ENCODE measurements around the gene ADGRA1. TPM values are rescaled to one million over a fixed set of nuclear protein-coding genes. Genes with fewer than 3 reads are reported as not detected.
"Not testable (repeated sequence)": the region's sequence is repeated elsewhere in the genome, so short reads cannot be mapped to it uniquely, and the experiment has no call there.

ADGRA1 gene
- total and polyA plus RNA-seq, 5 donors, result 0.02 to 0.14 TPM; not detected in 3

DNA sequence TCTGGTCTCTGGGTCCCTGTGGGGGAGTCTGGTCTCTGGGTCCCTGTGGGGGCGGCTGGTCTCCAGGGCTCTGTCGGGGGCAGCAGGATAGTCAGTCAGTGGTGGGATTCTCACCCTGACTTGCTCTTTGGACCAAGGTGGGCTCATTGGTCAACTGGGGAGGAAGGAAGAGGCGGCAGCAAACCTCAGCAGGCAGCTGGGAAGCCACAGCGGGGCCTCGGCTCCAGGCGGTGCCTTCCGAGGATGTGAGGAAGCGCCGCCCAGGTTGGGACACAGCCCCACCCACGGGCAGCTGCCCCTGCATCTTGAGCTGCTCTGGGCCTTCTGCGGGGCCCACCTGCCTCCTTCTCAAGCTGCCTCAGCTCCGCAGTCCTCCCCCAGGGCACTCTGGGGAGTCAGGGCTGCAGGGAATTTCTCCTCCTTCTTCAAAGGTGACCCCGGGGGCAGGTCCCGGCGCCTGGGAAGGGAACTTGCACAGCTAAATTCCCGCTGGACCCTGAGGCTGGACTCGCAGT lies 51.9 kb downstream of the ADGRA1 start:
- intact Hi-C loops (cut with DNase I), result no loop called here
- Histone ChIP-seq H3K27me3 (ENCODE audit: control insufficient read depth, insufficient read depth) (no peaks in the 10 kb centered on the region), H3K4me3 (ENCODE audit: low read length) (no peak overlapping the region), H3K27ac (ENCODE audit: low read length) (no peak overlapping the region), H3K4me1 (ENCODE audit: control insufficient read depth, insufficient read depth, low read length) (no peaks in the 10 kb centered on the region), H3K9me3 (ENCODE audit: control insufficient read depth, low read length) (no peaks in the 10 kb centered on the region)
- ATAC-seq (no peak), DNase-seq (peak in 2 of 3 donors; percentile 8 to 15)
- WGBS, result 42% methylated on average over 17 of the region's 17 CpGs

DNA sequence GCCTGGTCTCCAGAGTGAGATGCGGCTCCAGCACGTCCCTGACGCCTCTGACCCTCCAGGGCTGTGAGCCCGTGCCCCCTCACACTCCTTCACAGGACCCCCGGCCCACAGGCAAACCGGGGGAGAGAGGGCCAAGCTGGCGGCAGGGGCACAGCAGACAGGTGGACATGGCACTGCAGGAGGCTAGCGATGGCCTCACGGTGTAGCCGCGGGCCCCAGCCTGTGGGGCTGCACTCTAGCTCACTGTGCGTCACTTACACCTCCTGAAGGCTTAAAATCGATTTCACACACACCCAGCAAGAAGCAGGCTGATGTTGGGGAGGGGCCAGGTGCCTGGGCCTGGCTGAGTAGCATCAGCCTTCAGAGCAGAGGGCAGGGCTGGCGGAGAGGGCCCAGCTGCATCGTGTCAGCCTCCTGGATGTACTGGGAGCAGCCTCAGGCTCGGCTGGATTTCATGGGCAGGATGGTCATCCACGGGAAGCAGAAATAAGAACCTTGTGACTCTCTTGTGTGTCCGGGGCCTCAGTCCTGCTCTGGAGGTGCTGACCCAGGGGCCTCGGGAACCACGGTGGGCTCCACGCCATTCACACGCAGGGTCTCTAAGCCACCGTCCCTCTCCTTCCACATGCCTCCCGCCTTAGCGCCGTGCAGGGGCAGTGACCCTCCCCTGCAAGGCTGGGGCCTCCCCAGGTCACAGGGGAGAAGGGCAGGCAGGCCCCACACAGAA lies 52.9 kb downstream of the ADGRA1 start:
- no peak overlapping the region for H3K4me3 ChIP-seq (ENCODE audit: low read length)

DNA sequence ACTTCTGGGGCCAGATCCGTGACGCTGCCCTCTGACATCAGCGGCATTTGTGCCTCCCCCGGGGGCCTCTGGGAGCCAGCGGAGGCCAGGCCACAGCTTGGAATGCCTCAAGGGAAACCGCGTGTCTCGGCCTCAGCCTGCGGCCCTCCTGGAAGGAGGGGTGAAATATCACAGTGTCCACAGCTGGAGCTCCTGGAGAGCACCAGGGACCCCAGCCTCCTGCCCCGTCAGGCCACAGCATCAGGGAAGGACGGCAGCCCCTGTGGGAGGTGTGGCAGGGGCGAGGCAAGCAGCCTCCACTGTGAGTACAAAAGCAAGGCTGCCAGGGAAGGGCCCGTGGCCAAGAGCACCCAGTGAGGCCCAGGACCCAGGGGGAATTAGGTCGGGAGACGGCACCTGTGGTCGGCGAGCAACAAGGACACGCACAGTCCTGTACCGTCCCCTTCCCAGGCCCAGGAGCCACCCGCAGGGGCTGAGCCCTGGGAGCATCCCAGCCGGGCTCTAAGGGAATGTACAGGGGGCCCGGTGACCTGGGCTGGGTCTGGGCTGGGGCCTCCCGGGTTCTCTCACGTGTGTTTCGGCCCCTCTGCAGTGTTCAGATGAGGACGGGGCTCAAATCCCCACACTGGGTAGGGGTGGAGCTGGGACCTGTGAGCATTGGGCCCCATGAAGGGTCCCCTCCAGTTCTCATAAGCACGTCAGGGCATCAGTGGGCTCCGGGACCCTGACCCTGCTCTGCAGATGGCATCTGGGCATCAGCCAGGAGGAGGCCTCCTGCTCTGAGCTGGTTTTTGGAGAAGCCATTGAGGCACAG lies 53.6 kb downstream of the ADGRA1 start:
- 75% methylated on average over 28 of the region's 28 CpGs for WGBS
- intact Hi-C loops (cut with DNase I), result no loop called here
- Histone ChIP-seq H3K4me1 (ENCODE audit: control insufficient read depth, insufficient read depth, low read length) (no peaks in the 10 kb centered on the region), H3K4me3 (ENCODE audit: low read length) (no peak overlapping the region), H3K9me3 (ENCODE audit: control insufficient read depth, low read length) (no peaks in the 10 kb centered on the region), H3K27ac (ENCODE audit: low read length) (no peak overlapping the region), H3K27me3 (ENCODE audit: control insufficient read depth, insufficient read depth) (no peaks in the 10 kb centered on the region)
- peak; percentile 8 to 57 (median 47) for DNase-seq
- peak in 1 of 2 donors; percentile 28 for ATAC-seq

More for the DNA sequence above, 52.9 kb downstream of the ADGRA1 start:
- intact Hi-C loops (cut with DNase I), result no loop called here
- ATAC-seq, result no peak
- Histone ChIP-seq H3K4me1 (ENCODE audit: control insufficient read depth, insufficient read depth, low read length) (no peaks in the 10 kb centered on the region), H3K27ac (ENCODE audit: low read length) (no peak overlapping the region), H3K9me3 (ENCODE audit: control insufficient read depth, low read length) (no peaks in the 10 kb centered on the region), H3K27me3 (ENCODE audit: control insufficient read depth, insufficient read depth) (no peaks in the 10 kb centered on the region)
- DNase-seq, result peak; percentile 4 to 47 (median 23)
- 66% methylated on average over 26 of the region's 26 CpGs for WGBS

DNA sequence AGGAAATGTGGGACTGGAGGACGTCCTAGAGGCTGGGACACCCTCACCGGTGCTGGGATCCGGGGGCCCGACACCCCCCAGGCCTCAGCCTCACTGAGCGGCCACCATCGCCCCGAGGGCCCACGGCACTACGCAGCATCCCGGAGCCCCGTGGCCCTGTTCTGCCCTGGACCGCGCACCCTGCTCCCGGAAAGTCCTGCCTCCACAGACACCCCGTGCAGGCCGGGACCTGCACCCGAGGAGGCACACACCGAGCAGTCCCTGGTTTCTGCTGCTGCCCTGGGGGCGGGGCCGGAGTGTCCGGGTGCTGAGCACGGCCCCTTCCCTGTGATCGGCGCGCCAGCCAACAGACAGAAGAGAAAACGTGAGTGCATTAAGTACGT lies 54.2 kb downstream of the ADGRA1 start:
- no peaks in the 10 kb centered on the region for H3K4me1 ChIP-seq (ENCODE audit: control insufficient read depth, insufficient read depth, low read length)
- 88% methylated on average over 27 of the region's 27 CpGs for WGBS
- H3K27ac ChIP-seq (ENCODE audit: low read length), result no peak overlapping the region
- no peaks in the 10 kb centered on the region for H3K27me3 ChIP-seq (ENCODE audit: control insufficient read depth, insufficient read depth)
- no peaks in the 10 kb centered on the region for H3K9me3 ChIP-seq (ENCODE audit: control insufficient read depth, low read length)
- intact Hi-C loops (cut with DNase I), result no loop called here
- no peak overlapping the region for H3K4me3 ChIP-seq (ENCODE audit: low read length)
- ATAC-seq (peak in 1 of 2 donors; percentile 26), DNase-seq (peak in 2 of 3 donors; percentile 25 to 39)

DNA sequence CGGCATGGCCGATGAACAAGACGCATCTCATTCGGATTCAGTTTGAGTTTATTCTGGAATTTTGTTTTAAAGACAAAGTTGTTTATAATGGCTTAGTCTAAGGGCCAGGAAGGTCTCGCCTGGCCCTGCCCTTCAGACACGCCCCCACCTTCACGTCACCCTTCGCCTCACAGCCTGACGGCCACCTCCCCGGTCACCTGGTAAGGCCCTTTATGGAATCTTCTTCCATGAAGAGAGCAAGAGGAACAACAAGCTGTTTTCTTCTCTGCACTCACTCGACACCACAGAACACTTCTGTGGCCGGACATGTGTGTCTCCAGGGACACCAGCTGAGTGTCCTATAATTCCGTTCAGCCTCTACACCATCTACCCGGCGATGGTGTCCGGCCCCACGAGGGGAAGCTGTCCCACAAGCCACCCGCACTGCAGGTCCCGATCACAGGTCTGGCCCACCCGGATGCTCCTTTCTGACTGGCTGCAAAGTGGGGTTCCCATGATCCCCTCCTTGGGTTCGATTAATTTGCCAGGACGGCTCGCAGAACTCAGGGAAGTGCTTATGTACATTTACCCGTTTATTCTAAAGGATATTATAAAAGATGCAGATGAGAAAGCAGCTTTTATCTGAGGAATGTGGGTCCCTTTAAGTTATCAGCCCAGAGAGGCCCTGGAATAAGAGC lies 54.9 kb downstream of the ADGRA1 start:
- ATAC-seq (no peak), DNase-seq (peak in 2 of 3 donors; percentile 30 to 34)
- Histone ChIP-seq H3K4me3 (ENCODE audit: low read length) (no peak overlapping the region), H3K27ac (ENCODE audit: low read length) (no peak overlapping the region), H3K27me3 (ENCODE audit: control insufficient read depth, insufficient read depth) (no peaks in the 10 kb centered on the region), H3K9me3 (ENCODE audit: control insufficient read depth, low read length) (no peaks in the 10 kb centered on the region), H3K4me1 (ENCODE audit: control insufficient read depth, insufficient read depth, low read length) (no peaks in the 10 kb centered on the region)
- 84% methylated on average over 24 of the region's 24 CpGs for whole genome bisulfite sequencing
- intact Hi-C loops (cut with DNase I), result no loop called here

DNA sequence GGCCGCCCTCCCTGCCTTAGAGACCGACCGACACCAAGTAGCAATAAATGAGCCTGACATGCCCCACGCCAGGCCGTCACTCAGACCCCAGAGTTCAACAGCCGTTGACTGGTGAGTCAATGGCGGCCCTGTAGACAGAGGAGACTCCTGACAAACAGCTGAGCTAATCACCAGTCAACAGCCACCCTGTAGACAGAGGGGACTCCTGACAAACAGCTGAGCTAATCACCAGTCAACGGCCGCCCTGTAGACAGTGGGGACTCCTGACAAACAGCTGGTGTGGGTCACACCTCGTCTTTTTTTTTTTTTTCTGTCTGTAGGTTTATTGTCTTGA lies 55.4 kb downstream of the ADGRA1 start:
- no peaks in the 10 kb centered on the region for H3K9me3 ChIP-seq (ENCODE audit: control insufficient read depth, low read length)
- H3K27ac ChIP-seq (ENCODE audit: low read length), result no peak overlapping the region
- no peaks in the 10 kb centered on the region for H3K4me1 ChIP-seq (ENCODE audit: control insufficient read depth, insufficient read depth, low read length)
- H3K4me3 ChIP-seq (ENCODE audit: low read length), result no peak overlapping the region
- ATAC-seq, result peak in 1 of 2 donors; percentile 30
- H3K27me3 ChIP-seq (ENCODE audit: control insufficient read depth, insufficient read depth), result no peaks in the 10 kb centered on the region
- 42% methylated on average over 10 of the region's 10 CpGs for WGBS
- DNase-seq, result no peak
- intact Hi-C loops (cut with DNase I), result no loop called here

- WGBS, result 38% methylated on average over 9 of the region's 9 CpGs
- ATAC-seq (no peak), DNase-seq (peak in 2 of 3 donors; percentile 36 to 42)
- no peaks in the 10 kb centered on the region for H3K4me1 ChIP-seq (ENCODE audit: control insufficient read depth, insufficient read depth, low read length)
- H3K4me3 ChIP-seq (ENCODE audit: low read length), result no peak overlapping the region
- no peaks in the 10 kb centered on the region for H3K9me3 ChIP-seq (ENCODE audit: control insufficient read depth, low read length)
- no peak overlapping the region for H3K27ac ChIP-seq (ENCODE audit: low read length)
- H3K27me3 ChIP-seq (ENCODE audit: control insufficient read depth, insufficient read depth), result no peaks in the 10 kb centered on the region
- intact Hi-C loops (cut with DNase I), result no loop called here
These were observed 55.8 kb downstream of the ADGRA1 start for GRCh38 chr10:133143546-133143945.

DNA sequence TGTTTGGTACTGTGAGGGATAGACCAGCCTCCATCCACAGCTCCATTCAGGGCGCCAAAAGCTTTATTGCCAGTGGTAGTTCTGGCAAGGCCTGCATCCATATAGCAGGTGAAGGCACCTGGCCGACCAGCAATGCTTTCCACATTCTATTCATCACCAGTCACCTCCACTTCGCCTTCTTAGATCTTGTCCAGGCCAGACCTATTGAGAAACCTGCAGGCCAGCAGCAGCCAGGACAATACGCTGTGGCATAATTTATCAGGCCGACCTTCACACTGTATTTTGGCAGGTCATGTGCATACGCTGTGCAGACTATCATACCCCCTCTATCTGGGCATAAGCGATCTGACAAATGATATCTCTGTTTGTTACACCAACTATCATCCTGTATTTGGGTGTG lies 57.0 kb downstream of the ADGRA1 start:
- DNase-seq, result no peak
- no peak overlapping the region for H3K27ac ChIP-seq (ENCODE audit: low read length)
- H3K9me3 ChIP-seq (ENCODE audit: control insufficient read depth, low read length), result no peaks in the 10 kb centered on the region
- 87% methylated on average over 7 of the region's 7 CpGs for WGBS
- H3K4me1 ChIP-seq (ENCODE audit: control insufficient read depth, insufficient read depth, low read length), result no peaks in the 10 kb centered on the region
- intact Hi-C loops (cut with DNase I), result no loop called here
- no peak overlapping the region for H3K4me3 ChIP-seq (ENCODE audit: low read length)
- no peak for ATAC-seq
- no peaks in the 10 kb centered on the region for H3K27me3 ChIP-seq (ENCODE audit: control insufficient read depth, insufficient read depth)

DNA sequence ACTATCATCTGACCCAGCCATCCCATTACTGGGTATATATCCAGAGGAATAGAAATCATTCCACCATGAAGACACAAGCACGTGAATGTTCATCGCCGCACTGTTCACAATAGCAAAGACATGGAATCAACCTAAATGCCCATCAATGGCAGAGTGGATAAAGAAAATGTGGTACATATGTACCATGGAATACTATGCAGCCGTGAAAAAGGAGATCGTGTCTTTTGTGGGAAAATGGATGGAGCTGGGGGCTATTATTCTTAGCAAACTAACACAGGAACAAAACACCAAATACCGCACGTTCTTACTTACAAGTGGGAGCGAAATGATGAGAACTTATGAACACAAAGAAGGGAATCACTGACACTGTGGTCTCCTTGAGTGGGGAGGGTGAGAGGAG lies 62.5 kb downstream of the ADGRA1 start:
- H3K4me3 ChIP-seq (ENCODE audit: low read length), result no peak overlapping the region
- DNase-seq (no peak), ATAC-seq (no peak)
- H3K27me3 ChIP-seq (ENCODE audit: control insufficient read depth, insufficient read depth), result no peaks in the 10 kb centered on the region
- intact Hi-C loops (cut with DNase I), result no loop called here
- H3K4me1 ChIP-seq (ENCODE audit: control insufficient read depth, insufficient read depth, low read length), result no peaks in the 10 kb centered on the region
- no peak overlapping the region for H3K27ac ChIP-seq (ENCODE audit: low read length)
- H3K9me3 ChIP-seq (ENCODE audit: control insufficient read depth, low read length), result no peaks in the 10 kb centered on the region
- 95% methylated on average over 8 of the region's 8 CpGs for WGBS

- Histone ChIP-seq H3K4me1 (ENCODE audit: control insufficient read depth, insufficient read depth, low read length) (no peaks in the 10 kb centered on the region), H3K4me3 (ENCODE audit: low read length) (no peak overlapping the region), H3K9me3 (ENCODE audit: control insufficient read depth, low read length) (no peaks in the 10 kb centered on the region), H3K27me3 (ENCODE audit: control insufficient read depth, insufficient read depth) (no peaks in the 10 kb centered on the region), H3K27ac (ENCODE audit: low read length) (no peak overlapping the region)
- DNase-seq (peak in 1 of 3 donors; percentile 22), ATAC-seq (no peak)
- intact Hi-C loops (cut with DNase I), result no loop called here
- WGBS, result 85% methylated on average over 12 of the region's 12 CpGs
These were observed 62.9 kb downstream of the ADGRA1 start for GRCh38 chr10:133150656-133151055.

GRCh38 chr10:133151071-133151470 lies 63.3 kb downstream of the ADGRA1 start:
- DNase-seq; H3K9me3 ChIP-seq (ENCODE audit: control insufficient read depth, low read length); ATAC-seq; H3K4me3 ChIP-seq (ENCODE audit: low read length); H3K27ac ChIP-seq (ENCODE audit: low read length); H3K4me1 ChIP-seq (ENCODE audit: control insufficient read depth, insufficient read depth, low read length); H3K27me3 ChIP-seq (ENCODE audit: control insufficient read depth, insufficient read depth); intact Hi-C loops (cut with DNase I): not testable (repeated sequence)
- WGBS, result 90% methylated on average over 3 of the region's 3 CpGs

All from right cardiac atrium (tissue), 5 donors.